Tibial artery (tissue), 4 donors: ENCODE measurements around the gene TMEM203.
A peak's percentile ranks its signal among the peaks of the same experiment; 100 is the strongest.

Experiments used
- DNase-seq, 2 donors: peaks; one replicate each; pipeline ENCODE4 v3.0.0-alpha.2; 2019
- H3K27ac ChIP-seq, 2 donors: fragments of 200-600 bp; sonication (generic) in 1 of 2; 1 replicate in 1 of 2; 2 replicates in 1 of 2; pipeline ENCODE4 v1.5.1; 2018 to 2019; ENCODE audit warnings: mild to moderate bottlenecking in 1 of 2
- H3K27me3 ChIP-seq, 2 donors: fragments of 200-600 bp; sonication (generic) in 1 of 2; one replicate each; pipeline versions ENCODE4 v1.5.1 to v1.6.0; 2016 to 2019
- H3K36me3 ChIP-seq, 3 donors: fragments of 200-600 bp; sonication (generic) in 2 of 3; one replicate each; pipeline ENCODE4 v1.5.1; 2016 to 2019; ENCODE audit warnings: mild to moderate bottlenecking in 2 of 3
- H3K4me1 ChIP-seq, 4 donors: fragments of 200-600 bp; sonication (generic) in 2 of 4; 1 replicate in 3 of 4; 2 replicates in 1 of 4; pipeline ENCODE4 v1.5.1; 2016 to 2019
- H3K4me3 ChIP-seq, 2 donors: fragments of 200-600 bp; sonication (generic) in 1 of 2; 1 replicate in 1 of 2; 2 replicates in 1 of 2; pipeline ENCODE4 v1.5.1; 2018 to 2019; ENCODE audit warnings: mild to moderate bottlenecking in 2 of 2
- H3K9me3 ChIP-seq, 3 donors: fragments of 200-600 bp; sonication (generic) in 1 of 3; one replicate each; pipeline ENCODE4 v1.5.1; 2016 to 2019
- CTCF ChIP-seq, 2 experiments: fragments of 200-600 bp in 1 of 2; fragments of 450-650 bp in 1 of 2; IDR thresholded peaks; one replicate each; pipeline ENCODE4 v1.5.1; 2017 to 2019; ENCODE audit warnings: antibody characterized with exemption in 2 of 2, mild to moderate bottlenecking in 1 of 2, moderate library complexity in 1 of 2
- intact Hi-C: fragments of 100-400 bp; cut with DNase I; formaldehyde crosslinking; loops from one replicate; pipeline ENCODE4 v1.15.0; 2023; ENCODE audit warnings: low total_unique reads

TMEM203 gene

DNA sequence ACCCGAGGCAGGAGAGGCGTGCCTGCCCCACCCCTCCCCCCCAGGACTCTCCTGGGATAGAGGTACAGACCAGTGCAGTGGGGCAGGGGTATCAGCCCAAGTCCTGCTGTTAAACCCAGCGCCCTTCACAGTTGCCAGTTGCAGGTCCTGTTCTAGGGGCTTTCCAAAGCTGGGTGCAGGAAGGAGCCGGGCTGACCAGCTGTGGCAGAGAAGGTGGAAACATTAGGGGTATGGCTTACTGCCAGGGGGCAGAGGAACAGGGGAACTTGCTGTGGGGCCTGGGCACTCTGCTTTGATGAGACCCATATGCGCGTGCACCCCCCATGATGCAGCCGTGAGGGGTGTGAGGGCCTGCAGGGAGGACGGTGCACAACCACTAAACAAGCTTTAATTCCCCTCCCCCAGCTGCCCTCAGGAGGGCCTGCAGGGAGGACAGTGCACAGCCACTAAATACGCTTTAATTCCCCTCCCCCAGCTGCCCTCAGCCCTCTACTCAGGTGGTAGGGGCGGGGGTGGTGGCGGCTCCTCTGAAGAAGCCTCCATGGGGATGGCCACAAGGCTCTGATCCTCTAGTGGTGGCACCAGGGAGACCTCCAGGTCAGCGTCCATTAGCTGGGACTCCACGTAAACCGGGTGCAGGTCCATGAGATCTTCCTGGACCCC is 34.8 kb downstream of the TMEM203 start:
- H3K36me3 ChIP-seq = no peaks in the 10 kb centered on the region
- H3K27me3 ChIP-seq = peaks cover 10 to 76% of the 10 kb centered on the region in 2 donors
- no peak overlapping the region for H3K27ac ChIP-seq
- intact Hi-C loops = no loop called here
- no peaks in the 10 kb centered on the region for H3K9me3 ChIP-seq
- TF ChIP-seq CTCF (IDR thresholded peaks at IDR 0.05) = no peak
- no peak for DNase-seq
- peaks cover 0 to 51% (median 27%) of the 10 kb centered on the region in 4 donors for H3K4me1 ChIP-seq
- H3K4me3 ChIP-seq = no peak overlapping the region

DNA sequence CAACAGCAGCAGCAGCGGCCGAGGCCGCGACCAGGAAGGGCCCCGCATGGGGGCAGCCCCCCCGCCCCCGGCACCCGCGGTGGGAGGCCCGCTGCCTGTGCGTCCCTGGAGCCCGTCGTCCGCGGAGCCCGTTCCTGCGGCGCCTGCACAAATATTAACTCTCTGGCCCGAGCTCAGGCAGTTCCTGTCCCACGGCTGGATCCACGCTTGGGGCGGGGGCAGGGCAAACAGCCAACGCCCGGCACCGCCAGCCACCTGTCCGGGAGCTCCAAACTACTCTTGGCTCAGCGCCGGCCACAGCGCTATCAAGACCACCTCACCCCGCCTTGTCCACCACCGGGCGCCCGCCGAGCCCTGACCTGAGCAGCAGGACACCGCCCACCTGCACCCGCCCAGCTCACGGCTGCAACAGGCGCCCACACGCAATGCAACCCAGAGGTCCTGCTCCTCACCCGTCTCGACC is 35.5 kb downstream of the TMEM203 start, which contains the start of gene LRRC26:
Gene LRRC26 (minus strand): TSS at position 156 of the 463 bp plus-strand sequence. CDS start 108 bp downstream, at position 48.
- intact Hi-C loops = no loop called here
- H3K9me3 ChIP-seq = no peaks in the 10 kb centered on the region

DNA sequence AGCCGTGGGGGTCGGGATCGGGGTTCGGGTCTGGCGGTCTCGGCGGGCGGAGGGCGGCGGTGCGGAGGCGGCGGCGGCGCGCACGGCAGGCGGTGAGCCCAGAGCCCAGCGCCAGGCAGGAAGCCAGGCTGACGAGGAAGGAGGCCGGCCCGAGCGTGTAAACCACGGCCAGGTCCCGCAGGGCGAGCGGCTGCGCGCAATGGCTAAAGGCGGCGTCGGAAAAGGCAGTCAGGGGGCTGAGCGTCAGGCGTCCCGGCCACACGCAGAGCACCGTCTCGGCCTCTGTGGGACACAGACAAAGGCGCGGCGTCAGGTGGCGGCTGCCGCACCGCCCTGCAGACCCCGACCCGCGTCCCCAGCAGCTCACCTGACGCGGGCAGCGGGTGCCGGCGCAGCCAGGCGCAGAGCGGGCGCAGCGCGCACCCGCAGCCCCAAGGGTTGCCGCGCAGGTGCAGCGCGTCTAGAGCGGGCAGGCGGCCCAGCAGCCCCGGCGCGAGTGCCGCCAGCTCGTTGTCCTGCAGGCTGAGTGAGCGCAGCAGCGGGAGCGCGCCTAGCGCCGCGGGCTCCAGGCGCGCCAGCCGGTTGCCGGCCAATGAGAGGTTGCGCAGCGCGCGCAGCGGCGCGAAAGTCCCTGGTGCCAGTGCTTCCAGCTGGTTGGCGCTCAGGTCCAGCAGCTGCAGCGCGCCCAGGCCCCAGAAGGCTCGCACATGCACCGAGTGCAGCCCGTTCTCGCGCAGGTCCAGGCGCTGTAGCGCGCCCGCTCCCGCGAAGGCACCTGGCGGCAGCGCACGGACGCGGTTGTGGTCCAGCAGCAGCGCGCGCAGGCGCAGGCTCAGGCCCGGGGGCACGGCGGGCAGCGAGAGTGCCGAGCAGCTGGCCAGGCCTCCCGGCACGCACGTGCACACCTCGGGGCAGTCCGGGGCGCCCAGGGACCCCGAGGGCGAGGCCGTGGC is 36.3 kb downstream of the TMEM203 start:
- no peak for DNase-seq
- H3K27me3 ChIP-seq = peaks cover 10 to 91% of the 10 kb centered on the region in 2 donors
- no peak overlapping the region for H3K27ac ChIP-seq
- no peaks in the 10 kb centered on the region for H3K36me3 ChIP-seq
- no peaks in the 10 kb centered on the region for H3K9me3 ChIP-seq
- H3K4me1 ChIP-seq = peaks cover 0 to 51% (median 27%) of the 10 kb centered on the region in 4 donors
- intact Hi-C loops = no loop called here
- H3K4me3 ChIP-seq = peak overlapping the region; percentile 13 to 46
- TF ChIP-seq CTCF (IDR thresholded peaks at IDR 0.05) = no peak

More for the DNA sequence above, 35.5 kb downstream of the TMEM203 start, which contains the start of gene LRRC26:
- no peak for TF ChIP-seq CTCF (IDR thresholded peaks at IDR 0.05)
- Histone ChIP-seq H3K4me3 (peak within 1 kb of the TSS; percentile 13 to 46), H3K36me3 (no peaks in the 10 kb centered on the region), H3K27me3 (peaks cover 10 to 83% of the 10 kb centered on the region in 2 donors), H3K27ac (no peak within 1 kb of the TSS), H3K4me1 (peaks cover 0 to 51% (median 27%) of the 10 kb centered on the region in 4 donors)
- DNase-seq = no peak

DNA sequence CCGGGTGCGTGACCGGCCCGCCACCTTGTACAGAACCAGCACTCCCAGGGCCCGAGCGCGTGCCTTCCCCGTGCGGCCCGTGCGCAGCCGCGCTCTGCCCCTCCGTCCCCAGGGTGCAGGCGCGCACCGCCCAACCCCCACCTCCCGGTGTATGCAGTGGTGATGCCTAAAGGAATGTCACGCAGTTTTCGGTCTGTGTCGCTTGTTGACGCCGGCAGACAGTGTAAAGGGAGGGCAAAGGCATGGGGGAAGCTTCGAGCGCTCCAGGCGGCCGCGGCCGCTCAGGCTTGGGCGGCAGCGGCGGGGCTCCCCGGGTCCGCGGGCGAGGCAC is 36.9 kb downstream of the TMEM203 start:
- DNase-seq = no peak
- peaks cover 0 to 55% (median 28%) of the 10 kb centered on the region in 4 donors for H3K4me1 ChIP-seq
- H3K9me3 ChIP-seq = no peaks in the 10 kb centered on the region
- H3K27ac ChIP-seq = no peak overlapping the region
- H3K27me3 ChIP-seq = peaks cover 10 to 97% of the 10 kb centered on the region in 2 donors
- TF ChIP-seq CTCF (IDR thresholded peaks at IDR 0.05) = no peak
- peak overlapping the region; percentile 13 to 46 for H3K4me3 ChIP-seq
- intact Hi-C loops = no loop called here
- no peaks in the 10 kb centered on the region for H3K36me3 ChIP-seq

DNA sequence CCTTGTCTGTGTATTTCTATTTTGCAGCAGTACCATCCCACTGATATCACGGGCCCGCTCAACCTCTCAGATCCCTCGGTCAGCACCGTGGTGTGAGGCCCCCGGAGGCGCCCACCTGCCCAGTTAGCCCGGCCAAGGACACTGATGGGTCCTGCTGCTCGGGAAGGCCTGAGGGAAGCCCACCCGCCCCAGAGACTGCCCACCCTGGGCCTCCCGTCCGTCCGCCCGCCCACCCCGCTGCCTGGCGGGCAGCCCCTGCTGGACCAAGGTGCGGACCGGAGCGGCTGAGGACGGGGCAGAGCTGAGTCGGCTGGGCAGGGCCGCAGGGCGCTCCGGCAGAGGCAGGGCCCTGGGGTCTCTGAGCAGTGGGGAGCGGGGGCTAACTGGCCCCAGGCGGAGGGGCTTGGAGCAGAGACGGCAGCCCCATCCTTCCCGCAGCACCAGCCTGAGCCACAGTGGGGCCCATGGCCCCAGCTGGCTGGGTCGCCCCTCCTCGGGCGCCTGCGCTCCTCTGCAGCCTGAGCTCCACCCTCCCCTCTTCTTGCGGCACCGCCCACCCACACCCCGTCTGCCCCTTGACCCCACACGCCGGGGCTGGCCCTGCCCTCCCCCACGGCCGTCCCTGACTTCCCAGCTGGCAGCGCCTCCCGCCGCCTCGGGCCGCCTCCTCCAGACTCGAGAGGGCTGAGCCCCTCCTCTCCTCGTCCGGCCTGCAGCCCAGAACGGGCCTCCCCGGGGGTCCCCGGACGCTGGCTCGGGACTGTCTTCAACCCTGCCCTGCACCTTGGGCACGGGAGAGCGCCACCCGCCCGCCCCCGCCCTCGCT is 37.5 kb downstream of the TMEM203 start:
- peak overlapping the region; percentile 13 to 46 for H3K4me3 ChIP-seq
- no peaks in the 10 kb centered on the region for H3K36me3 ChIP-seq
- intact Hi-C loops = no loop called here
- no peak for DNase-seq
- TF ChIP-seq CTCF (IDR thresholded peaks at IDR 0.05) = no peak
- H3K27me3 ChIP-seq = peaks cover 10 to 100% of the 10 kb centered on the region in 2 donors
- peaks cover 0 to 61% (median 33%) of the 10 kb centered on the region in 4 donors for H3K4me1 ChIP-seq
- H3K9me3 ChIP-seq = no peaks in the 10 kb centered on the region
- no peak overlapping the region for H3K27ac ChIP-seq
